Fibroblast of the conjunctiva (primary cell): ENCODE data around the gene RANBP17.
"Not testable (repeated sequence)": the region's sequence is repeated elsewhere in the genome, so short reads cannot be mapped to it uniquely, and the experiment has no call there.

ENCODE experiments used
- DNase-seq: peaks from one replicate; pipeline ENCODE4 v3.0.0-alpha.2; 2010; ENCODE audit warnings: low read depth

The RANBP17 gene

GRCh38 chr5:170861917-170862766 lies at the start of gene RANBP17:
TSS of gene RANBP17 (plus strand) at chr5:170862018.
- peak; percentile 47 for DNase-seq

DNA sequence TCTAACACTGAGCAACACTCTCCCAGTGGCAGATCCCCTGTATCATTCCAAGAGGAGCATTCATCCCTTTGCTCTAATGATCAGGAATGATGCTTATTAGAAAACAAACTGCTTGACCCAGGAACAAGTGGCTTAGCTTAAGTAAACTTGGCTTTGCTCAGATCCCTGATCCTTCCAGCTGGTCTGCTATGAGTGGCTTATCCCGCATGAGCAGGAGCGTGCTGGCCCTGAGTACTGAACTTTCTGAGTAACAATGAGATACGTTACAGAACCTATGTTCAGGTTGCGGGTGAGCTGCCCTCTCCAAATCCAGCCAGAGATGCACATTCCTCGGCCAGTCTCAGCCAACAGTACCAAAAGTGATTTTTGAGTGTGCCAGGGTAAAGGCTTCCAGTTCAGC lies 48.6 kb upstream of the RANBP17 start:
- DNase-seq = no peak

DNA sequence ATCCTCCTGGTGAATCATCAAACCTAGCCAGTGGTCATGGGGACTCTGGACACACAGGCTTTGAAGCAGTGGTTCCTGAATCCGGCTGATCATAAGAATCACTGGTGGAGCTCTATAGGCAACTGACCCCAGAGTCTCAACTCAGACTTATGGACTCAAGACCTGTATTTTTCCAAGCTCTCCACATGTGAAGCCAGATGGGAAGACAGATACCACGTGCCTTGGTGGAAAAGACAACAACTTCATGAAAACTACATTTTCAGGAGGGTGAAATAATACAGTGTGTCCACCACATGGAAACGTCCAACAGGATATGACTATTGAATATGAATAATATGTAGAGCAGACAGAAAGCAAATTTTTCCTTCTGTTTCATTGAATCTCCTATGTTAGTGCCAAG lies 44.6 kb upstream of the RANBP17 start:
- DNase-seq = no peak

- DNase-seq = no peak
Measured at GRCh38 chr5:170818232-170818631, 43.6 kb upstream of the RANBP17 start.

DNA sequence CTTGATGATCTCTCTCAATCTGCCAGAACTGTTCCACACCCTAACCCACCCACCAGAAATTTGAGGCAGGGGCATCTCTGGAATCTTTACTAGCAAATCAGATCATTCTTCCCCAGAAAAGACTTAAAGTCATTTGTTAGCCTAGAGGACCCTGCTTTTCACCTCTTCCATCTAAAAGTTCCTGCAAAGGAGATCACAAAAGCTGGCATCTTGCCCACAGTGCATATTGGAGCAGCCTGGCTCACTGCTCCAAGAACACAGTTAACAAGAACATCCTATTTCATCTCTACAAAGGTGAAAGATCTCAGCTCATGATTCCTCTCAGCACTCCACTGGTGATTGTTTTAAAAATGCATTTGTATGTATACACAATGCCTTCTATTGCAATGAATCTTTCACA lies 42.0 kb upstream of the RANBP17 start:
- no peak for DNase-seq

- DNase-seq = no peak
Measured at GRCh38 chr5:170821257-170821800, 40.5 kb upstream of the RANBP17 start.

DNA sequence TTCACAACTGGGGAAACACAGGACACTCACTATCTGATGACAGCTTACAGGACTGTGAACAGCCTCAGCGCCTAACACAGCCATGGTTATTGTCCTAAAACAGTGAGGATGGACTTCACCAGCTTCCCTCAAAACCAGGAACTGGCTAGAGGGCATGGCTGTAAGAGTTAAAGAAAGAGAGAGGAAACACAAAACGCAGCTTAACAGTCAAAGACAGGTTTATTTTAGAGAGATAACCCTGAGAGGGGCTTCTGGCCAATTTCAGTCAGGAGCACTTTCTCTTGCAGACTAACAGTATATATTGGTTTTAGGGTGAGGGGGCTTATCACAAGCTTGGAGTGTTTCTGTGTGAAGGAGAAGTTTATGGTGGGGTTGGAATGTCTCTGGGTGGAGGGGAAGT lies 35.7 kb upstream of the RANBP17 start:
- no peak for DNase-seq

DNA sequence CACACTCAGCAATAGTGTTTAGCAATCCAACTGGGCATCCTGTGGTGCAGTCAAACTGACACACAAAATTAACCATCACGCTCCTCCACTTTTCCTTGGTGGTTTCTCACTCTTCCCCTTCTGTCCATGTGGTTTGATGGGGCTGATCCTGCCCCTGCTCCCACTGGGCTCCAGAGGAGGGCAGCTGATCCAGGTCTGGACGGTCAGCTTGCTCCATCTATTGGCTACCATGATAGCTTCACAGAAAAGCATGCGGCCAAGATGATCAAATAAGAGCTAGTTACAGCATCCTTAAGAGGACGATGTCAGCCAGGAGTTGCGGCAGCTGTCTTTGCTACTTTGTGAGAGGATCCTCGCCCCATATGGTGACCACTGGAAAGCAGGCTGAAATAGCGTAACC lies 29.6 kb upstream of the RANBP17 start:
- DNase-seq = no peak

- DNase-seq = not testable (repeated sequence)
Measured at GRCh38 chr5:170833981-170834380, 27.8 kb upstream of the RANBP17 start.

GRCh38 chr5:170836226-170836625 lies 25.6 kb upstream of the RANBP17 start:
- DNase-seq = no peak

DNA sequence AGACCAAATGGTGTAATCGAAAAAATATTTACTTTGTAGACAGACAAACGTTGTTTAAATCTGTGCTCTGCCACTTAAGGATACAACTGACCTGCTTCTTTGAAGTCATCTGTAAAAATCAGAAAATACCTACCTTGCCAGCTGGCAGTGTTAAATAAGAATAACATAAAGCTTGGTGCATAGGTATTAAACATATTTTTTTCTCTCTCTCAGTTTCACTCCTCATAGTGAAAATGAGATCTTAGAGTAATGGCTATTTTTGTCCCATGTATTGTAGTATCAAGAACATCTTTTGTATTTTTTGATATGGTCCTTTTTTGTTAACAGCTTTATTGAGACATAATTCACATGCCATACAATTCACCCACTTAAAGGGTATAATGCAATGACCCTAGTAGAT lies 17.9 kb upstream of the RANBP17 start:
- DNase-seq = no peak

- DNase-seq = no peak
Measured at GRCh38 chr5:170844651-170845050, 17.2 kb upstream of the RANBP17 start.

DNA sequence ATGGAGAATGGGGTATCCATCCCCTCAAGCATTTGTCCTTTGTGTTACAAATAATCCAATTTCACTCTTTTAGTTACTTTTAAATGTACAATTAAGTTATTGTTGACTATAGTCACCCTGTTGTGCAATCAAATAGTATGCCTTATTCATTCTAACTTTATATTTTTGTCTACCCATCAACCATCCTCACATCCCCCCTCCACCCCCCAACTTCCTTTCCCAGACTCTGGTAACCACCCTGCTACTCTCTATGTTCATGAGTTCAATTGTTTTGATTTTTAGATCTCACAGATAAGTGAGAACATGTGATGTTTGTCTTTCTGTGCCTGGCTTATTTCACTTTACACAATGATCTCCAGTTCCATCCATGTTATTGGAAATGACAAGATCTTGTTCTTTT lies 15.4 kb upstream of the RANBP17 start:
- DNase-seq = no peak

DNA sequence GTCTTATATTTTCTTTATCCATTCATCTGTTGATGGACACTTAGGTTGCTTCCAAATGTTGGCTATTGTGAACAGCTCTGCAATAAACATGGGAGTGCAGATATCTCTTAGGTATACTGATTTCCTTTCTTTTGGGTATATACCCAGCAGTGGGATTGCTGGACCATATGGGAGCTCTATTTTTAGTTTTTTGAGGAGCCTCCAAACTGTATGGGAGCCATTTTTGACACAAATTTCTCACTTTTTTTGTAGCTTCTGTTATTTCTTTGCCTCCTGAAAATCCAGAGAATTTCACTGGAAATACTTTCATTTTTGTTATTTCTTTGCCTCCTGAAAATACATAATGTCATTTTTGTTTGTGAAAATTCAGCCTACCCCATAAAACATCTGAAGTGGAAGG lies 15.0 kb upstream of the RANBP17 start:
- DNase-seq = no peak

DNA sequence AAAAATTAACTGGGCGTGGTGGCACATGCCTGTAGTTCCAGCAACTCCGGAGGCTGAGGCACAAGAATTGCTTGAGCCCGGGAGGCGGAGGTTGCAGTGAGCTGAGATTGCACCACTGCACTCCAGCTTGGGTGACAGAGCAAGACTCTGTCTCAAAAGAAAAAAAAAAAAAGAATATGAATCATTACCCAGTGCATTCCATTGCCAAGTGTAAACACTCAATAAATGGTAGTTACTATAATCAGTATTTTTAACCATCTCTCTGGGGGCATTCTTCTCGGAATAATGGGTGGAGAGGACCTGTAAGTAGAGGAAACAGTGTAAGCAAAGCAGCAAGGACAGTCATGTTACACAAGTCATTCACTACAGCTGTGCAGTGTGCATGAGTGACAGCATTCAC lies 13.8 kb upstream of the RANBP17 start:
- no peak for DNase-seq

- DNase-seq = no peak
Measured at GRCh38 chr5:170849374-170849773, 12.4 kb upstream of the RANBP17 start.

- no peak for DNase-seq
Measured at GRCh38 chr5:170854566-170854965, 7.3 kb upstream of the RANBP17 start.

- no peak for DNase-seq
Measured at GRCh38 chr5:170857066-170857465, 4.8 kb upstream of the RANBP17 start.

- DNase-seq = no peak
Measured at GRCh38 chr5:170860415-170860814, 1.4 kb upstream of the RANBP17 start.

DNA sequence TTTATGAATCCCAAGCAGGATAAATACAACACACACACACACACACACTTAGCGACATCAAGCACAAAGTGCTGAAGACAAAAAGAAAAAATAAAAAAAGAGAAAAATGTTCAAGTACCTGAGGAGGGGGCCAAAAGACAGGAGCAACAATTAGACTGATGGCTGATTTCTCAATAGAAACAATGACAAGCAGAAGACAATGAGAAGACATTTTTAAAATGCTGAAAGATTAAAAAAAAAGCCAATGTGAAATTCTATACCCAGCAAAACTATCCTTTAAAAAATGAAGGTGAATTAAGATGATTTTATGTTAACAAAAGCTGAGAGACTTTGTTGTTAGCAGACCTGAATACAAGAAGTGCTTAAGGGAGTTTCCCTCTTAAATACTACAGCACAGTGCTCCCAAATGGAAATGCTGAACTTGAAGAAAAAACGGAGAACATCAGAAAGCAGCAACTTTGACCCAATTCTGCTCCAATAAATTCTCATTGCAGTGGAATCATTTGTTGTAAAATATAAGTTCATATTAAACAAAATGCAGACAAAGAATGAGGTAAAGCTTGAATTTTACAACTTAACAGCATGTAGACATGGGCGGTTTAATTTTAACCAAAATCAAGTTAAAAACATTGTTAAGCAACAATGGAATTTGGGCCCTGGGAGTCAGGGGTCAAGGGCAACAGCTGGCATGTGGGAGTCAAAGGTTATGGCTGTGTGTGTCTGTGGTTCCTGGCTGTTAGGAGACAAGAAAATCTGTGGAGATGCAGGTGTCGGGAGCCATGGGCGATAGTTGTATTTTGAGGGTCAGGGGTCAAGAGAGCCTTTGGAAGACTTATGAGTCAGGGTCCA lies 776 bp upstream of the RANBP17 start:
- no peak for DNase-seq

DNA sequence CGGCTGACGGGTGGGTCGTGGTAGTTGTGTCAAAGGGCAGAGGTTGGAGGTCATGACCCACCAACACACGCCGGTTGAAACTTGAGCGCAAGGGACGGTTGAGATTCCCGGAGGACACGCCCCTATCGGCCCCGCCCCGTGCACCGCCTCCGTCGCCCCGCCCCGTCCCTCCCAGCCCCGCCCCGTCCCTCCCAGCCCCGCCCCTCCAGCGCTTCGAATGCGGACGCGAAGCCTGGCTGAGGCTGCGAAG lies 226 bp upstream of the RANBP17 start:
- no peak for DNase-seq

- peak; percentile 23 for DNase-seq
Measured at GRCh38 chr5:170863646-170864045, 1.8 kb downstream of the RANBP17 start.

DNA sequence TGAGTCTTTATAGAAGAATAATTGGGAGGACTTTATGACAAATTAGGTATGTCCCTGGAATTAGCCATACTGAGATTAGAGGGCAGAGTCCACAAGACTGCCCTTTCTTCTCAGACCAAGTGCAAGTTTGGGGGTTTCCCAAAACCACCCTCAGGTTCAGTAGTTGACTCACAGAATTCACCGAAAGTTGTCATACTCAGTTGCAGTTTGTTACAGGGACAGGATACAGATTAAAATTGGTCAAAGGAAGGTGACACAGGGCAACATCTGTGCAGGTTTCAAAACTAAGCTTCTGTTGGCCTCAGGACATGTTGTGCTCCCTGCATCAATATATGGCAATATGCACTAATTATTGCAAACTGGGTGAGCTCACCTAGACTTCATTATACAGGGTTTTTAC lies 3.8 kb downstream of the RANBP17 start:
- DNase-seq = no peak
